Astrocyte of the spinal cord (primary cell): ENCODE measurements around the gene HYAL2.

ENCODE experiments used
- DNase-seq: peaks from one replicate; pipeline ENCODE4 v3.0.0; 2011; ENCODE audit warnings: low read depth, low spot score
- H3K4me3 ChIP-seq: 2 replicates; pipeline ENCODE4 v1.5.1; 2011; ENCODE audit warnings: low read depth, mild to moderate bottlenecking, low read length, moderate library complexity
- in situ Hi-C: cut with HindIII; loops from 2 replicates; pipeline ENCODE4 v1.10.0; 2017; ENCODE audit warnings: low sequenced_read_pairs
- TF ChIP-seq, protein P1 (sequence below): IDR thresholded peaks from 2 replicates; pipeline ENCODE4 v1.5.1; 2012; ENCODE audit warnings: low read depth, mild to moderate bottlenecking, low read length, inconsistent platforms

Gene HYAL2

GRCh38 chr3:50323614-50324199 is 1.2 kb upstream of the HYAL2 start:
- TF ChIP-seq, protein P1, sequence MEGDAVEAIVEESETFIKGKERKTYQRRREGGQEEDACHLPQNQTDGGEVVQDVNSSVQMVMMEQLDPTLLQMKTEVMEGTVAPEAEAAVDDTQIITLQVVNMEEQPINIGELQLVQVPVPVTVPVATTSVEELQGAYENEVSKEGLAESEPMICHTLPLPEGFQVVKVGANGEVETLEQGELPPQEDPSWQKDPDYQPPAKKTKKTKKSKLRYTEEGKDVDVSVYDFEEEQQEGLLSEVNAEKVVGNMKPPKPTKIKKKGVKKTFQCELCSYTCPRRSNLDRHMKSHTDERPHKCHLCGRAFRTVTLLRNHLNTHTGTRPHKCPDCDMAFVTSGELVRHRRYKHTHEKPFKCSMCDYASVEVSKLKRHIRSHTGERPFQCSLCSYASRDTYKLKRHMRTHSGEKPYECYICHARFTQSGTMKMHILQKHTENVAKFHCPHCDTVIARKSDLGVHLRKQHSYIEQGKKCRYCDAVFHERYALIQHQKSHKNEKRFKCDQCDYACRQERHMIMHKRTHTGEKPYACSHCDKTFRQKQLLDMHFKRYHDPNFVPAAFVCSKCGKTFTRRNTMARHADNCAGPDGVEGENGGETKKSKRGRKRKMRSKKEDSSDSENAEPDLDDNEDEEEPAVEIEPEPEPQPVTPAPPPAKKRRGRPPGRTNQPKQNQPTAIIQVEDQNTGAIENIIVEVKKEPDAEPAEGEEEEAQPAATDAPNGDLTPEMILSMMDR: no peak
- no peak for DNase-seq
- in situ Hi-C loops: no loop called here

DNA sequence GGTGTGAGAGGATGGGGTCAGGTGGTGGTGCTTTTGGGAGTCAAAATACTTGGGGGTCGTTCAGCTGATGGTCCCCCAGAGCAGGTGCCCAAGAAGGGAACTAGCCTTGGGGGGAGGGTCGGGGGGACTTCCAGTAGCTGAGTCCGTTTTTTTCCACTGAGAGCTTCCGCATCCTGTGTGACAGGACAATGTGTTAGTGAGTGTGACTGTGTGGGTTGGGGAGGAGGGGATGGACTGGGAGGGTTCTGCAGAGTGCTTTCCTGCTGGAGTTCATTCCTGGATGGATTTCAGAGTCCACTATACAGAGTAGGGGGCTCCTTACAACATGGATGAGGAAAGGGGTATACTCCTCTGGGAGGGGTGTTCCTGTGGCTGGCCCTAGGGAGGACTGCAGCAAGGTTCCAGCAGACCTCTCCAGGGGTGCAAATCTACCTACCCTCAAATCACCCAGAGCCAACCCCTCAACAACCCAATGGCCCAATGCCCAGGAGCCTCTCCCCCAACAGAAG is 601 bp upstream of the HYAL2 start:
- no peak overlapping the region for H3K4me3 ChIP-seq
- no peak for DNase-seq
- in situ Hi-C loops: no loop called here
- TF ChIP-seq, protein P1: no peak

More at GRCh38 chr3:50323614-50324199, 1.2 kb upstream of the HYAL2 start:
- H3K4me3 ChIP-seq: no peak overlapping the region

DNA sequence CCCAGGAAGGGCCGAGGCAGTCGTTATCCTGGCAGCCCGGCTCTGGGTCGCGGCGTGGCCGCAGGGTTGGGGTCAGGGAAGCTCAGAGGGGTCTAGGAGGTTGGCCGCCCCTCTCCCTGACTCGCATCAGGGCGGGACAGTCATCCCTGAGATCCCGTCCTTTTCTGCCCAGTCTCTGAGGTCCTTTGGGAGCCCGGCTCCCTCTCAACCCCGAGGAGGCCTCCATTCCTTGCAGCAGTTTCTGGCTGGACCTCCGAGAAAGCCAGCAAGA is 495 bp downstream of the HYAL2 start:
- peak overlapping the region; percentile 70 for H3K4me3 ChIP-seq
- in situ Hi-C loops: no loop called here
- TF ChIP-seq, protein P1: no peak
- no peak for DNase-seq

- H3K4me3 ChIP-seq: peak overlapping the region; percentile 70
- in situ Hi-C loops: no loop called here
- TF ChIP-seq, protein P1: peak; percentile 60
- DNase-seq: peak; percentile 91
Measured at GRCh38 chr3:50321336-50322114, 1.0 kb downstream of the HYAL2 start.

- in situ Hi-C loops: no loop called here
- DNase-seq: peak; percentile 66
- TF ChIP-seq, protein P1: no peak
- H3K4me3 ChIP-seq: peak overlapping the region; percentile 70
Measured at GRCh38 chr3:50320853-50321335, 1.7 kb downstream of the HYAL2 start.

GRCh38 chr3:50319894-50320625 is 2.5 kb downstream of the HYAL2 start:
- TF ChIP-seq, protein P1: no peak
- no peak for DNase-seq
- in situ Hi-C loops: no loop called here
- H3K4me3 ChIP-seq: peak overlapping the region; percentile 70
